ENCODE measurements around the gene TRAF3.
A peak's percentile ranks its signal among the peaks of the same experiment; 100 is the strongest.
"Not testable (repeated sequence)": the region's sequence is repeated elsewhere in the genome, so short reads cannot be mapped to it uniquely, and the experiment has no call there.

The TRAF3 gene

GRCh38 chr14:102752239-102752847 lies 24.9 kb upstream of the TRAF3 start:
- DNase-seq: no peak

DNA sequence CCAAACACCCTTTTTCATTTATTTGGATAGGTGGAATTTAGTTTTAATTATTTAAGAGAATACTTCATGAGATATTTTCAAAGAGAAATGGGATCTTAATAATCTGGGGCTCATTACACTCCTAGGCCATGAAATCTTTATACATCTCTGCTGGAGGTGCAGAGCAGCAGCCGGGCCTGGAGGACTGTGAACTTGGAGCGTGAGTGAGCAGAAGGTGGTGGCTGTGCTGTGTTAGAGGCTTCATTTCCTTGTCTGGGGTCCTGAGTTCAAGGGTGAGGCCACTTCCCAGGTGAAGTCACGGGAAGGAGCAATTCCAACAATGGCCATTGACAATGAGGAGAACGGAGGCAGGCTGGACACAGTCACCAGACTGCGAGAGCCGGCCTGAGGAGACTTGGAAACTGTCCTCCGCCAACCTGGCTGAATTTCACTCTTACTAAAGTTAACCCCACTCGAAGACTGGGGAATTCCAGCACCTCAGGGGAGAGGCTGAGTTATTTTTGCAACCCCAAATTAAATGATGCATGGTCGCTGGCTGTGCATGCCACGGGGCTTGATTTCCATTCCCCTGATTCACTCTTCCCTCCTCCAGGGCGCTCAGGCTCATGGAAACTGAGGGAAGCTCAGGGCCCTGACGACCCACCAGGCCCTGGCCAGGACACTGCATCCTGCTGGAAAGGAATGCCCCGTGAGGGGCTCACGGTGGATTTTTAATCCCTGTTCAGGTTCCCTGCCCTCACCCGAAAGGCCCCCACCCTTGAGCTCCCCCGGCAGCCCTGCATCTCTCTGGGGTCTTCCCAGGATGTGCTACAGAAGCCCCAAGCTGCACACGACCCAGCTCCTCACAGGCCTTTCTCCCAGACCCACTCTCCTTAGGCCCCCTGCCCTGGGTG lies 22.6 kb upstream of the TRAF3 start:
- no peak for DNase-seq

DNA sequence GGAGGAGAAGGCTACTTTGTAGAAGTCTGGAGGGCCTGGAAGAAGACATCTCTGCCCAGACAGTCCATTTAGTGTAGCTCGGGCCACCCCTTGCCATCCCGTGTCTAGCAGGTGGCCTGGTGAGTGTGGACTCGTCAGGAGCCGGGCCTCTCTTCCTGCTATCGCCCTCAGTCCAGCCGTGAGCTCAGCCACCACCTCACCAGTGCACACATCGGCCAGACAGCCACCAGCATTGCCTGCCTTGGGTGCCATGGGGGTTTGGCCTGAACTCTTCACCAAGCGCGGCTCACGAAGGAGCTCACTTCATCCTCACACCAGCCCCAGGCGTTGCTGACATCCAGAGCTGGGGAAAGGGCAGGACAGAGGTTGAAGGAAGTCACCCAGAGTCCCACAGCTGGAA lies 19.6 kb upstream of the TRAF3 start:
- no peak for DNase-seq

DNA sequence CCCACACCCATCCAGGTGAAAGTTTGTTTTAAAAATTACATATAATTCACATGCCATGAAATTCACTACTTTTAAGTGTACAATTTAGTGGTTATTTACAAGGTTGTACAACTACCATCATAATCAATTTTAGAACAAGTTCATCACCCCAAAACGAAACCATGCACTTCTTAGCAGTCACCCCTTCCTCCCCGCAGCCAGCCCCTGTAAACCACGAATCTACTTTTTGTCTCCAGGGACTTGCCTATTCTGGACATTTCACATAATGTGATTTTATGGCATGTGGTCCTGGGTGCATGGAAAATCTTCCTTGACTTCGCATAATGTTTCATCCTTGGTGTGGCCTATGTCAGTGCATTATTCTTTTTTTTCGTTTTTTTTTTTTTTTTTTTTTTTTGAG lies 19.2 kb upstream of the TRAF3 start:
- no peak for DNase-seq

- no peak for DNase-seq
These were observed 17.6 kb upstream of the TRAF3 start for GRCh38 chr14:102759456-102760187.

GRCh38 chr14:102760496-102761193 lies 16.6 kb upstream of the TRAF3 start:
- DNase-seq: no peak

- DNase-seq: no peak
These were observed 16.0 kb upstream of the TRAF3 start for GRCh38 chr14:102761206-102761605.

- DNase-seq: no peak
These were observed 13.0 kb upstream of the TRAF3 start for GRCh38 chr14:102764220-102764671.

DNA sequence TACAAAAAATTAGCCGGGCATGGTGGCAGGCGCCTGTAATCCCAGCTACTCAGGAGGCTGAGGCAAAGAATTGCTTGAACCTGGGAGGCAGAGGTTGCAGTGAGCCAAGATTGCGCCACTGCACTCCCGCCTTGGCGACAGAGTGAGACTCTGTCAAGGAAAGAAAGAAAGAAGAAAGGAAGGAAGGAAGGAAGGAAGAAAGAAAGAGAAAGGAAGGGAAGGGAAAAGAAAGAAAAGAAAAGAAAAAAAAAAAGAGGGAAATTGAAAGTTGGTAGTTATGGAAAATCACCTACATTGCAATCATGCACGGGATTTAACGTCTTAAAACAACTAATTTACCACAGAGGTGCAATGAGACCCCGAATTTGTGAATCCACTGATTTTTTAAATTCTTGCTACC lies 11.5 kb upstream of the TRAF3 start:
- not testable (repeated sequence) for DNase-seq

DNA sequence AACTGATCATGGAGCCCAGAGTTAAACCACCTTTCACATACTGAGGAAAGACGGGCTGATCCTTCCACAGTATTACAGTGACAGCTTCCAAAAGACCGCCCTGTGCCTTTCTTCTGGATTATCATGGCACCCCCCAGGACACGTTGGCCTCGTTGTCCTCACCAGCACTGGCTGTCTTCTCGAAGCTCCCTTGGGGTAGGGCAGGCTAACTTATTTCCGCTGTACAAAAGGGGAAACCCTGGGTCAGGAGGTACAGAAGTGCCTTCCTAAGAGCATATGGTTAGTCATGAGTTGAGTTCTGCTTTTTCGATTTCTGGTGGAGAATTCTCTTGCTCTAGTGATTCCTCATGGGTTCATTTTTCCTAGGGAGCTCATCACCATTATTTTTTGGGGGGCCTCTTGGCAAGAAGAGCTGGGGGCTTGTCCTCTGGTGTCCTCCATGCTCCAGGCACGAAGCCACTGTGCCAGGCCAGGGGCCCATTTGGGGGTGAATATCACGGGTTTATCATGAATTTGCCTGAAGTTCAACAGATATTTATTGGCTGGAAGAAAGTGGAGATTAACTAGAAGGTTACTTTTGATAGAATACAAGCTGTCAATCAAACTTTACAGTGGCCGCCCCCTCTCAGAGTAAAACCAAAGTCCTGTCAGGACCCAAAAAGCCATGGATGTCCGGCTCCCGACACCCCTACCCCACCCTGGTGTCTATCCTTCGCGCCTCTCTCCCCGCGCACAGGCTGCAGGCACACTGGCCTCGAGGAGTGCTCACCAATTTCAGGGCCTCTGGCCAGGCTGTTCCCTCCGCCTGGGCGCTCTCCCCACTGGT lies 8.8 kb upstream of the TRAF3 start:
- DNase-seq: no peak

GRCh38 chr14:102769049-102769327 lies 8.3 kb upstream of the TRAF3 start:
- DNase-seq: no peak

- no peak for DNase-seq
These were observed 6.8 kb upstream of the TRAF3 start for GRCh38 chr14:102770147-102771123.

DNA sequence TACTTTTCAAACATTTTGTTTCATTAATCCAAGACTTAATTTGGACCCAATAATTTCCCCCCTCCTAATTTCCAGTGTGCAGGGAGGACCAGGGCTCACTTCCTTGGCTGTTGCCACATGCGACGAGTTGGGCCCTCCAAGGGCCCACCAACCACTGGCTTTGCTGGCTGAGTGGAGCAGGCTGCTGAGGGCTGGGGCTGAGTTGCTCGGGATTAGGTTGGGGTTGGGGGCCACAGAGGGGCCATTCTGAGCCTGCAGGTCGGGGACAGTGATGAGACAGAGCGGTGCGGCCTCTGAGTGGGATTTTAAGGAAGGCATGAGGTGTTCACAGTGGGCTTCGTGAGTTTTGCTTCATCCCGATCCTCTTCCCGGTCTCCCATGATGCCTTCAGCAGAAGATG lies 6.1 kb upstream of the TRAF3 start:
- no peak for DNase-seq

DNA sequence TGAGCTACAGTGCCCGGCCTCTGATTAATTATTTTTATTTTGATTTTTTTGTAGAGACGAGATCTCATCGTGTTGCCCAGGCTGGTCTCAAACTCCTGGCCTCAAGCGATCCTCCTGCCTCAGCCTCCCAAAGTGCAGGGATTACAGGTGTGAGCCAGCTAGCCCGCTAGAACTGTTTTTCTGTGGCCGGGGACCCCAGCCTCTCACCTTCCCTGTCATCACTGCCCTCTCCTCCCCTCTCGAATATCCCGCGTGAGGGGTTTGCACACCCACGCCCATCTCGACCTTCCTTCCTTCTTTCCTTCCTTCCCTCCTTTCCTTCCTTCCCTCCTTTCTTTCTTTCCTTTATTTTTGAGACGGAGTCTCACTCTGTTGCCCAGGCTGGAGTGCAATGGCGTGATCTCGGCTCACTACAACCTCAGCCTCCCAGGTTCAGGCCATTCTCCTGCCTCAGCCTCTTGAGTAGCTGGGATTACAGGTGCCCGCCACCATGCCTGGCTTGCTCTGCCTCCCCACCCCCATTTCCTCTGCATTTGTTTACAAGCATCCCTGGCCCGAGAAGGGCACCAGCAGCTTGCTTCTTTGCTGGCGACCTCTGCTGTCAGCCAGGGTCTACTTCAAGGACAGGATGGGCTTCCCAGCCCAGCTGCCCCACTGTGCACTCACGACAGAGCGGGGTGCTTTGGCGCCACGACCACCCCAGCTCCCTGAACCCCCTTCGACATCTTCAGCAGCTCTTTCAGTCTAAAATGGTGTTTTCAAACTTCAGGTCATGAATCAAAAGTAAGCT lies 4.3 kb upstream of the TRAF3 start:
- DNase-seq: no peak

DNA sequence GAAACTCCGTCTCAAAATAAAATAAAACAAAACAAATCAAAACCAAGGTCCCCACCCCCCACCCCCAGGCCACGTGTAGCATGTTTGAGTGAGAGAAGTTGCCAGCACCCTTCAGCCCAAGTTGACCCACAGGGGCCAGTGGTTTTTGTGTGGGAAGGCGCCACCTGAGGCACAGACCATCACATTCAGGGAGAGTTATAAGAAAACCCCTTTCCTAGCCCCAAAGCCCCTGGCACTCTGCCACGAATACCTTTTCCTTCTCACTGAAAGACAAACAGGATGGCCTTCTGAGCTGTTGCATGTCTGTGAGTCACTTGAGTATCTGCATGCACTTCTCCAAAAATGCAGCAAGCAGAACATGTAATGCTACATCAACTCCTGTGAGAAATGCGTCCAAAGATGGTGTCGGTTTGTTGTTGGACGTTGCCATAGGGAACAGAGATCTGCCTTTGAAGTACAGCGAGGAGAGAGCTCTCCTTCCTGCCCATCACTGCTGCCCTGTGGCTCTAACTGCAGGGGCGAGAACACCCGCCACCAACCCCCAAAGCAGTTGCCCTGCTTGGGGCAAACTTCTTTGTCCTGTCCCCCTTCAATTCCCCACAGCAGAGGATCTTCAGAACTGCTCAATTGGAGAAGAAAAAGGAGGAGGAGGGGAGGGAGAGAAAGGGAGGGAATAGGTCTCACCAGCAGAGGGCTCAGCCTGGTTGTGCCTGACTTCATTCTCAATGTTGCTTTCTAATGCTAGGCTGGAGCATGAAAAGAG lies 2.7 kb upstream of the TRAF3 start:
- peak; percentile 69 to 72 for DNase-seq

GRCh38 chr14:102775855-102776760 lies 1.1 kb upstream of the TRAF3 start:
- peak; percentile 47 to 55 for DNase-seq

DNA sequence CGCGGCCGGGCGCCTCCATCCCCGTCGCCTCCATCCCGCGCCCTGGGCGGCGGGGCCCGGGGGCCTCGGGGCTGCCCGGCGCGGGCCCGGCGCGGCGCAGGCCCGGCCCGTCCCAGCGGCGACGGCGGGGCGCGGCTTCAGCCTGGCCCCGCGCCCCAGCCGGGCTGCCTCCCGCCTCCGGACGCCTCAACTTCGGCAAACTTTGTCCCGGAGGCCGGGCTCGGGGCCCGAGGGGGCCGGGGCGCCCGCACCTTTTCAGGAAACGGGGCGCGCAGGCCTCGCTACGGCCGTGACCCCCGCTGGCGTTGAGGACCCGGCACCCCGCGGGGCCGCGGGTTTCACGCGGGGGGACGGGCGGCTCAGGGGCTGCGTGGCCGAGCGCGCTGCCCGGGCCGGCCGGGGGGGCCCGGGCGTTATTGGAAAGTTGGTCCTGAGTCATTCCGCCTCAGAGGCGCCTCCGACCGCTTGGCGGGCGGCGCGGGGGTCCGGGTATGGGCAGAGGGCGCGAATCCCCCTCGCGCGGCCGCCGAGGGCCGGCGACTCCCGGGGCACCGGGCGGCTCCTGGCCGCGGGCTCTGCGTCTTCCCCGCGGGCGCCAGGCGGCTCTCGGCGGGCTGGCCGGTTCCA lies 575 bp downstream of the TRAF3 start:
- peak; percentile 41 to 49 for DNase-seq
